Measurements from ENCODE around the gene C1orf87. TPM values are rescaled to one million over a fixed set of nuclear protein-coding genes. Genes with fewer than 3 reads are reported as not detected.

The C1orf87 gene
- total RNA-seq, 1 experiment from 2014 or later, result 0.33 TPM

DNA sequence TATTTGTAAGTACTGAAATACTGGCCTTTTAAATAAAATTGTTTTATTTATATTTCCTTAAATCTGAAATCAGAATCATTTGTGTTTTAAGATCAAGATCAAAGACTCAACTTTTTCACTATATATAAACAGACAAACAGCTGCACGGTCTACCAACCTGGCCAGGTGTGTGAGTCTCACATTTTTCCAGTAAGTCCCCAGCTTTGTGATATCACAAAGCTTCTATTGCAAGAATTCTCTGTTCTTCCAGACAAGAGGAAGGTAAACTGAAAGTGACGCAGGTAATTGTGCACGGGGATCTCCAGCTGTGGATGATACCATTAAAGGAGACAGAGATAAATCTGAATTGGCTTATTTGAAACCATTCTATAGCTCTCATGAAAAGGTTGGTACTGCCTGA, 105.8 kb downstream of the C1orf87 start:
- H3K4me2 ChIP-seq (ENCODE audit: insufficient read depth, insufficient read length, low read length), result no peak overlapping the region

More for the DNA sequence above, 105.8 kb downstream of the C1orf87 start:
- no peaks in the 10 kb centered on the region for H3K36me3 Mint-ChIP-seq (ENCODE audit: insufficient read depth in 1 of 3, low read depth in 3 of 3)
- no peak overlapping the region for H4K8ac ChIP-seq (replicated peaks; ENCODE audit: insufficient read length, low read depth, low read length)
- H3K56ac ChIP-seq (ENCODE audit: insufficient read length, low read depth, low read length), result no peak overlapping the region
- no peak overlapping the region for H3K18ac ChIP-seq (ENCODE audit: insufficient read length, low read depth, low read length)
- peaks cover 2% of the 10 kb centered on the region for H3K27me3 Mint-ChIP-seq (ENCODE audit: low read depth)
- H2BK5ac ChIP-seq (ENCODE audit: insufficient read length, low read length), result no peak overlapping the region
- no peaks in the 10 kb centered on the region for H3K9me3 ChIP-seq (ENCODE audit: control insufficient read depth, low read depth, low read length)
- no peak overlapping the region for H3K27ac ChIP-seq (ENCODE audit: insufficient read length, low read depth, low read length)
- no peaks in the 10 kb centered on the region for H3K4me1 ChIP-seq (ENCODE audit: insufficient read depth, low read length)
- no peaks in the 10 kb centered on the region for H3K9me3 Mint-ChIP-seq
- H3K23ac ChIP-seq (ENCODE audit: insufficient read length, low read depth, low read length), result no peak overlapping the region
- no peak overlapping the region for H3K4ac ChIP-seq (ENCODE audit: low read depth, low read length)
- H3K4me1 Mint-ChIP-seq, result 0 out of 4 replicates have a peak, but pooled peaks cover 0 to 2% of the 10 kb centered on the region in 2 experiments
- DNase-seq, result no peak
- no CpG with 5 or more reads among the region's 3 CpGs for WGBS (ENCODE audit: extremely low coverage, insufficient read length, low lambda C conversion rate)
- peaks cover 6% of the 10 kb centered on the region for H3K23me2 ChIP-seq (ENCODE audit: insufficient read length, low read depth, low read length, poor library complexity, severe bottlenecking)
- H3K4me3 Mint-ChIP-seq, result no peak overlapping the region
- H3K79me2 ChIP-seq (ENCODE audit: insufficient read depth, low read length), result no peaks in the 10 kb centered on the region
- no peak overlapping the region for H3K27ac Mint-ChIP-seq
- no peak overlapping the region for H3T11ph ChIP-seq (ENCODE audit: low read length)
- no peak overlapping the region for H2BK20ac ChIP-seq (ENCODE audit: low read depth, low read length, poor library complexity, severe bottlenecking)
- no peak overlapping the region for H2BK120ac ChIP-seq (ENCODE audit: low read depth, low read length, poor library complexity, severe bottlenecking)
- H2AK5ac ChIP-seq (ENCODE audit: insufficient read length, low read length), result no peak overlapping the region
- H2AFZ ChIP-seq (ENCODE audit: low read length), result no peak overlapping the region
- no peak overlapping the region for H4K91ac ChIP-seq (ENCODE audit: insufficient read length, low read depth, low read length)
- H4K20me1 ChIP-seq (ENCODE audit: control insufficient read depth, insufficient read depth, insufficient read length), result no peaks in the 10 kb centered on the region
- no peak overlapping the region for H3K14ac ChIP-seq (ENCODE audit: insufficient read depth, low read length)
- H4K5ac ChIP-seq (ENCODE audit: insufficient read length, low read depth, low read length), result no peak overlapping the region
- no peak overlapping the region for H2BK12ac ChIP-seq (ENCODE audit: insufficient read length, low read depth, low read length)
- H3K9ac ChIP-seq (ENCODE audit: extremely low read depth, insufficient read length, low read length), result no peak overlapping the region
- H3K27me3 ChIP-seq (ENCODE audit: insufficient read depth, low read length), result no peaks in the 10 kb centered on the region
- TF ChIP-seq, protein P1, sequence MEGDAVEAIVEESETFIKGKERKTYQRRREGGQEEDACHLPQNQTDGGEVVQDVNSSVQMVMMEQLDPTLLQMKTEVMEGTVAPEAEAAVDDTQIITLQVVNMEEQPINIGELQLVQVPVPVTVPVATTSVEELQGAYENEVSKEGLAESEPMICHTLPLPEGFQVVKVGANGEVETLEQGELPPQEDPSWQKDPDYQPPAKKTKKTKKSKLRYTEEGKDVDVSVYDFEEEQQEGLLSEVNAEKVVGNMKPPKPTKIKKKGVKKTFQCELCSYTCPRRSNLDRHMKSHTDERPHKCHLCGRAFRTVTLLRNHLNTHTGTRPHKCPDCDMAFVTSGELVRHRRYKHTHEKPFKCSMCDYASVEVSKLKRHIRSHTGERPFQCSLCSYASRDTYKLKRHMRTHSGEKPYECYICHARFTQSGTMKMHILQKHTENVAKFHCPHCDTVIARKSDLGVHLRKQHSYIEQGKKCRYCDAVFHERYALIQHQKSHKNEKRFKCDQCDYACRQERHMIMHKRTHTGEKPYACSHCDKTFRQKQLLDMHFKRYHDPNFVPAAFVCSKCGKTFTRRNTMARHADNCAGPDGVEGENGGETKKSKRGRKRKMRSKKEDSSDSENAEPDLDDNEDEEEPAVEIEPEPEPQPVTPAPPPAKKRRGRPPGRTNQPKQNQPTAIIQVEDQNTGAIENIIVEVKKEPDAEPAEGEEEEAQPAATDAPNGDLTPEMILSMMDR (conservative IDR thresholded peaks at IDR 0.05), result no peak
- no peaks in the 10 kb centered on the region for H3K79me1 ChIP-seq (ENCODE audit: insufficient read depth, low read depth, low read length, poor library complexity, severe bottlenecking)
- no peak overlapping the region for H2BK15ac ChIP-seq (ENCODE audit: low read depth, low read length)
